H54 (cell line): ENCODE measurements around the gene TCF12.

Source experiments
- DNase-seq: peaks from one replicate; pipeline ENCODE4 v3.0.0; 2011; ENCODE audit warnings: low spot score, mixed read lengths; ENCODE audit not compliant: insufficient read length
- FAIRE-seq: peaks from 3 replicates; lab custom pipeline; 2011; peaks lifted over from hg19 to GRCh38; lab: Jason Lieb, UNC
- POLR2A ChIP-seq: IDR thresholded peaks from 2 replicates; pipeline ENCODE4 v1.6.1; 2011; ENCODE audit warnings: low read depth, mild to moderate bottlenecking, low read length

The TCF12 gene

DNA sequence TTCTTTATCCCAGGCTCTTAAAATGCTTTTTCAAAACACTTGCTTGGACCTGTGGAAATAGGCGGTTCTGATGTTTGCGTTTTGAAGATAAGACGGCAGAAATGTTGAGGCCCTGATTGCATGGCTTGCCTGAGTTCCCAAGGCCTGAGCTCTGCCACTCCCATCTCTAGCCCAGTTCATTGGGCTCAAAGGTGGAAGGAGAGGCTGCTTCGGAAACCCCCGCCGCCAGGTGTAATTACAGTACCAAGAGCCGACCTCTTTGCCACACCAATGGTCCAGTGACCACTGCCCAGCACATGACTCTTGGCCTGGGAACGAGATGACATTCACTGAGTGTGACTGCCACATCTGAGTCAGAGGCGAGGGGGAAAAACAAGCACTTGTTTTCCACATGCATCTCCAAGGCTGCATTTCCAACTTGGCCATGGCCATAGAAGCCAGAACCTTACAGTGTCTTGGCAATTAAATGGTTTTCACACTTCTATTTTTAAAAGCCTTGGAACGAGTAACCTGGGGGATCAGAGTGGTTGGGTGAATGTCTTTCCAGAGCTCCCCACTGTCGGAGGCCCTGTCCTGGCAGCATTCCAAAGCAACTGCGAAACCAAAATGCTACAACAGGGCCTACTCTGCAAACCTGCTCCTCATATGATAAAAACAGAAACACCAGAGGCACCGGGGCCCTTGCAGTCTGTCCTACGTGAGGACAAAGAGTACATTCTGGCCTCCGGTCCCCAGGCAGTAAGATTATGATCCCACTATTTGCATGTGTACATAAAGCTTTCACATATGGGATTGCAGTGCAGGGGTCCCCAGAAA, 394.1 kb downstream of the TCF12 start:
- FAIRE-seq (no peak), DNase-seq (no peak)
- no peak for TF ChIP-seq POLR2A

DNA sequence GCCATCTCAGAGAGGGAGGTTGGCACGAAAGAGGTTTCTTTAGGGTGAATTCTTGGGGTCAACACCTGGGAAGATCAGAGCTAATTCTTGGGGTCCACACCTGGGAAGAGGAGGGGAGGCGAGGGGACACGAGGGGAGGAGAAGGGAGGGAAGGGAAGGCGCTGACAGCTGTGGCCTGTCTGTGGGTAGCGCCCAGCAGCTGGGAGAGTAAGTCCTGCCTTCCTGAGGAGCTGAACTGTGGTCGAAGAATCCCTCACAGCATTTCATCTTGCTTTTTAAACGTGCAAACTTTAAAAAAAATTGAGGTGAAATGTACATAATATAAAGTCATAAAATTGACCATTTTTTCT, 394.7 kb downstream of the TCF12 start:
- FAIRE-seq (no peak), DNase-seq (no peak)
- no peak for TF ChIP-seq POLR2A

- FAIRE-seq: no peak
- DNase-seq: no peak
- no peak for TF ChIP-seq POLR2A
Observed at GRCh38 chr15:57314221-57314620, 395.8 kb downstream of the TCF12 start.

- FAIRE-seq (no peak), DNase-seq (no peak)
- TF ChIP-seq POLR2A: no peak
Observed at GRCh38 chr15:57316451-57316850, 398.0 kb downstream of the TCF12 start.

- FAIRE-seq (no peak), DNase-seq (no peak)
- no peak for TF ChIP-seq POLR2A
Observed at GRCh38 chr15:57319226-57319918, 400.9 kb downstream of the TCF12 start.

- no peak for DNase-seq
- no peak for TF ChIP-seq POLR2A
- FAIRE-seq: no peak
Observed at GRCh38 chr15:57319919-57320560, 401.6 kb downstream of the TCF12 start.

DNA sequence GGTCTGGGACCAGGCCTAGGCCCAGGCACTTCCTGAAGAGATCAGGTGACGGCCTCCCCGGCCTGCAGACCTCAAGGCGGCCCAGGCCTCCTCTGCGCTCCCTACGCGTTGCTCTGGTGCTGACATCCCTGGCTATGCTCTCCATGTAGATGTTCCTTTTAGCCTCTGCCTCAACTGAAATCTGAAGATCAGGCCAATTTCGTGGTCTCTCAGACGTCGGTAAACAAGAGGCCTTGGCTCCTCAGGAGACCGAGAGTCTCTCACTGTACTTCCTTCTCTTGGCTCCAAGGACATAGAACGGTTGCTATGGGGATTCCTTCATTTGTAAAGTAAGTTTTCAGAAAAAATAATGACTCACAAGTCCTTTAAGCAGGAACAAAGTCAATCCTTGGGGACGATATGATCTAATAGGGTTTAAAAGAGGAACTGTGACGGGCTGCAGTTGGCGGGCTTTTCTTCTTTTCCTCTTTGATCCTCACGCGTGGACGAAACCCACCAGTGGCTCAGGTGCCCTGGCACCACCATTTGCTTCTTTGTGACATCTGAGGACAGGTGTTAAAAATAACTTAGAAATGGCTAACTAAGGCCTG, 402.3 kb downstream of the TCF12 start:
- TF ChIP-seq POLR2A: no peak
- DNase-seq: no peak
- no peak for FAIRE-seq

DNA sequence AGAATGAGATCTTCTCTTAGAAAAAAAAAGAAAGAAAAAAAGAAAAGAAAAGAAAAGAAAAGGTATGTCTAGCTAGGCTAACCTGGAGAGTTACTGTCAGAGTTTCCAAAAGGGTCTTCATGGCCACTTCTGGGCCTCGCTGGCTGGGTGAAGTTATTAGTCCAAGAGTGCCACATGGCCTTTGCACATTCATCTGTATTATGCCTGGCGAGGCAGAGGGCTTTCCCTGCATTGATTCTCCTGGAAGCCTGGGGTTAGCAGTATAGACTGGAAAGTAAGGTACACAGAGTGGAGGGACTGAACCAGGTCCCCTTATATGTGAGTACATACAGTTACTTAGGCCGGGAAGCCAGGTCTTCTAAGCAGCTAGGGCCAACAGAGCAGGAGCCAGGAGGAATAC, 403.0 kb downstream of the TCF12 start:
- TF ChIP-seq POLR2A: no peak
- no peak for FAIRE-seq
- DNase-seq: no peak

GRCh38 chr15:57321973-57322601, 403.6 kb downstream of the TCF12 start:
- FAIRE-seq (no peak), DNase-seq (no peak)
- TF ChIP-seq POLR2A: no peak

DNA sequence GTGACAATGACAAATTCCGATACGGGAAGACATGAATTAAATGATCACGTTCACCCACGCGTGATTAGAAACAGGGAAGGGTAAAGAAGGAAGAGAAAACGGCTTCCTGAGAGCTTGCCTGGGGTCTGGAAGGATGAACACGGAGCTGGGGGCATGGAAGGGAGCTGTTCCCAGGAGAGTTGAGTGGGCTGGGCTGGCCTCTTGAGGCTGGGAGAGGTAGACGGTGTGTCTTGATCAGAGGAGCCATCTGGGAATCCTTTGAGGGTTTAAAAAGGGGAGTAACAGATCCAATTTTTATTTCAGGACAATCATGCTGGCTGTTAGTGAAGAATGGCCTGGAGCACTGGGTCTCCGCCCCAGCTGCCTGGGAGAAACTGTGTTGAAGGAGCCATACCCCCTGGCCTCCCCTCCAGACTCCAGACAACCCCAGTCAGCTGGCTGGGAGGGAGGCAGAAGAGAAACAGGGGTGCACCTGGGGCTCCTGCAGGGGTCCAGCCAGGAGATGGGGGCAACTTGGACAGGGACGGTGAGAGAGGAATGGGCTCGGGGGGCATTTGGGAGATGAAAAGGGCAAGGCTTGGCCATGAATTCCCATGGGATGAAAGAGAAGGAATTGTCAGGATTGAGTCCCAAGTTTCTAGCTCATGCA, 404.3 kb downstream of the TCF12 start:
- no peak for TF ChIP-seq POLR2A
- no peak for DNase-seq
- no peak for FAIRE-seq

- FAIRE-seq (no peak), DNase-seq (no peak)
- TF ChIP-seq POLR2A: no peak
Observed at GRCh38 chr15:57323299-57323805, 404.9 kb downstream of the TCF12 start.

- FAIRE-seq (peak; percentile 41), DNase-seq (peak; percentile 76)
- no peak for TF ChIP-seq POLR2A
Observed at GRCh38 chr15:57323806-57324589, 405.6 kb downstream of the TCF12 start.
